ENCODE data around the gene PLA2G3. TPM values are rescaled to one million over a fixed set of nuclear protein-coding genes. Genes with fewer than 3 reads are reported as not detected.
"Not testable (repeated sequence)": the region's sequence is repeated elsewhere in the genome, so short reads cannot be mapped to it uniquely, and the experiment has no call there.

The PLA2G3 gene
- total RNA-seq, 1 donor from 2014 or later, result 19.4 TPM

DNA sequence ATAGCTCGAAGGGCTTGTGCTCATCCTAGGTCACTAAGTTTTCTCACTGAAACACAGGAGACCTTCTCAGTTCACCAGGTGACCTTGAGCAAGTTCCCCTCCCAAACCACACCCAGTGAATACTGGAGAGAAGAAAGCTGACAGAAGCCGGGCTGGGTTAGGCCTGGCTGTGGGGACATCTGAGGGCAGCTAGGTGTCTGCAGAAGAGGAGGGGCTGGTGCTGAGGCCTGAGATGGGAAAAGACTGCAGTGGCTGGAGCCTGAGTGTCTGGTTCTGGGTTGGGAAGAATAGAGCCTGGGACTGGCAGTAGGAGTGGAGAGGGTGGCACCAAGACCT is 18.1 kb downstream of the PLA2G3 start:
- ATAC-seq, result peak; percentile 12

DNA sequence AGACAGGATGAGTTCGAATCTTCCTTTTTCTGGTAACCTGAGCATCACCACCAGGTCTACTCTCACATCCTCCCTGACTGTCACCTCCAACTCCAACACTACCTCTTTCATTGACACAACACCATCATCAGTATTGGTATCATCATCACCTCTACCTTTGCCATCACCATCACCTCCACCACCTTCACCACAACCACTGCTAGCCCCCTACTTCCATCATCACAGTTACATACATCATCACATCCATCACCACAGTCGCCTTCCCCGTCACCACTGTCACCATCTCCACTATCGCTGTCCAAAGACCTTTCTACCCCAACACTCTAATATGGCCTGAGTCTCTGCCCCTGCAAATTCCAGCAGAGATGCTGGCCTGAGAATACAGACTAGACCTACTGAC is 18.9 kb downstream of the PLA2G3 start:
- no peak for ATAC-seq

DNA sequence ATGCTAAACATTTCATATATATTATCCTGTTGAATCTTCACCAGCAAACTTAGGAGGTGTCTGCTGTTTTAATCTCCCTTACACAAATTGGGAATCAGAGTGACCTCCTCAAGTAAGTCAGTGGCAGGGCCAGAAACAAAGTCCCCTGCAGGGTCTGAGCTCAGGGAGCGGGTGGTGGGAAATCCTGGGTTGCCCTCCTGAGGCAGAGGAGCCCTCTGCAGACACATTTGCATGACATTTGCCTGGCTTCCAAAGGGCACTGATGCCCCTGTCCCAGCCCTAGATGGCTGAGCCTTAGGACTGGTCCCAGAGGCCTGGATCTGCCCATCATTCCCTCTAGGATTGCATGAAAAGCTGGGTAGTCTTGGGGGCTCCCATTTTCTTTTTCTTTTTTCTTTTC is 19.7 kb downstream of the PLA2G3 start:
- ATAC-seq, result no peak

DNA sequence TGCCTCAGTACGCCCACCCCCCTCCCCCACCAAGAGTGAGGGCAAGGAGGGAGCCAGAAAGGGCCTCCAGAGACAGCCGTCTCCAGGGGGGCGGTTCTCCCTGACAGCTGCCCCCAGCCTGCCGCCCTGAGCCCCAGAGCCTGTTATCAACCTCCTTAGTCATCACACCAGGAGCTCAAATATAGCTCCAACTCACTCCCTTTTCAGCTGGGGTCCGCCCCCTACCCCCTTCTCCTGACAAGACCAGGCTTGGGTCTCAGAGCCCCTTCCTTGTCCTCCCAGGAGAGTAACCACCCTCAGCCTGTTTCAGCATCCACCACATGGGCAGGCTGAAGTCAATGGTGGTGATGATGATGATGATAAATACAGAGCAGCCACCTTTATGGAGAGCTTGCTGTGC is 20.1 kb downstream of the PLA2G3 start:
- no peak for ATAC-seq

GRCh38 chr22:31119026-31119717 is 21.1 kb downstream of the PLA2G3 start:
- ATAC-seq, result no peak

DNA sequence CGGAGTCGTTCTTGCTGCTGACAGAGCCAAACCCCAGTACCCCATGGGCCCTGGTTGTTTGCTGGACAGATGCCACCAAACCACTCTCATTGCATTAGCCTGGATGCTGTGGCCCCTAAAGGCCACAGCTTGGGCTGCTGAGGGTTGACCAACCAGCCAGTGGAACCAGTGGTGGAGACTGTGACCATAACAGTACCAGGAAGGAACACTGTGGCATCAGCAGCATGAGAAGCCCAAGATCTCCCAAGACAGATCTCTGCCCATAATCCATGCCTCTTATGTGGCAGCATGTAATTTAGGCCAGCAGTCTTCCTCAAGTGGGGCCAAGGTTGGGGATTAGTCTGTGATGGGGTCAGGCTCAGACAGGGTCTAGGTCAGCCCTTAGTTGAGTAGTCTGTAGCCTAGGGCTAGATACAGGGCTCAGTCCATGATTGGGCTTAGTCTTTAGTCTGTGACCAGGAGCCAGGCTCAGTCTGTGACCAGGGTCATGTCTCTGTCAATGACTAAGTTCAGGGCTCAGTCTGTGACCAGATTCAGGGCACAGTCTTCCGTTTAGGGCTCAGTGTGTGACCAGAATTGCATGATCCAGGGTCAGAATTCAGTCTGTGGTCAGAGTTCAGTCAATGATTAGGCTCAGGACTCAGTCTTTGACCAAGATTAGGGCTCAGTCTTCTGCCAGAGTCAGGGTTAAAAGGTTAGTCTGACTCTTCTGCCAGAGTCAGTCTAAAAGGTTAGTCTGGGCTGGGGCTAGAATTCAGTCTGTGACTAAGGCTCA is 22.1 kb downstream of the PLA2G3 start:
- peak; percentile 7 for ATAC-seq

GRCh38 chr22:31112547-31113091 is 27.7 kb downstream of the PLA2G3 start:
- ATAC-seq, result not testable (repeated sequence)

GRCh38 chr22:31107894-31108218 is 32.5 kb downstream of the PLA2G3 start:
- ATAC-seq, result peak; percentile 1

- ATAC-seq, result peak; percentile 95
These were observed 33.0 kb downstream of the PLA2G3 start, which contains the start of gene SELENOM for GRCh38 chr22:31107178-31107893. Gene SELENOM (minus strand): TSS chr22:31107568. CDS start chr22:31107505, 63 bp downstream.

- peak; percentile 2 for ATAC-seq
These were observed 33.6 kb downstream of the PLA2G3 start for GRCh38 chr22:31106731-31107177.

DNA sequence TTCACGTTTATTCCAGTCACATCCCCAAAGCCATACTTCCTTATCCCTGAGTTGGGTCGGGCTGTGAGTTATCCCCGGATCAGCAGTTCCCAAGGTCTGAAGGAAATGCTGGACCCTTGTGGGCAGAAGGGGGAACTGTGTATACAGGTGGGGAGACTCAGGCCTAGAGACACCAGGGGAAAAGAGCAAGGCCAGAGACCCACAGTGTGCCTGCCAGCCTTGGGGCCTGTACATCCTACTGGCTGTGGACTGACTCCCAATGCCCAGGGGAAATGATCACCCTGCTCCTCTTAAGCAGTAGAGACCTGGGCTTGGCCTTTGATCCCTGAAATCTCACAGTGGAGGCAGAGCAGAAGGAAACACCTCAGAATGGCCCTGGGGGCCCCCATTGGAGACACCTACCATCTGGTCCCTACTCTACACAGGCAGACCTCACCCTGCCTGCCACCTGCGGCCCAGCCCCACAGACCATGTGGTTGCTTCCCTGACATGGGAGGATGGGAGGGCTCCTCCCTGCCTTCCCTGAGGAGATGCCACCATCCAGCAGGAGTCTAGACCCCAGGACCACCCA is 34.2 kb downstream of the PLA2G3 start:
- ATAC-seq, result no peak

- no peak for ATAC-seq
These were observed 34.9 kb downstream of the PLA2G3 start for GRCh38 chr22:31105282-31105929.

DNA sequence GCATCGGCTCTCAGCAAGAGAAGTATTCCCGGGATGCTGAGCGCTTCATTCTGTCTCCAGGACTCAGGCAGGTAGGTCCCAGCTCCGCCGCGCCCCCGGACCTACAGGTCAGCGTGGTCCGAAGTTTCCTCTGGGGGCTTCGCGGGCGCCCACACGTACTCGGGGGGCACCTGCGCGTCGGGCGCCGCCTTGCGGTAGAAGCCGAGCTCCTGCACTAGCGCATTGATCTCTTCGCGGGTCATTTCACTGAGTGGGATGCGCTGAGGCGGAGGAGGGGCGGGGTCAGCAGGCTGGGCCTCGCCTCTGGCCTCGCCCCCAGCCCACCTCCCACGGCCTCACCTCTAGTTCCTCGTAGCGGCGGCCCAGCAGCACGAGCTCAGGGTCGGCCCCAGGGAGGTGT is 35.4 kb downstream of the PLA2G3 start:
- ATAC-seq, result no peak

DNA sequence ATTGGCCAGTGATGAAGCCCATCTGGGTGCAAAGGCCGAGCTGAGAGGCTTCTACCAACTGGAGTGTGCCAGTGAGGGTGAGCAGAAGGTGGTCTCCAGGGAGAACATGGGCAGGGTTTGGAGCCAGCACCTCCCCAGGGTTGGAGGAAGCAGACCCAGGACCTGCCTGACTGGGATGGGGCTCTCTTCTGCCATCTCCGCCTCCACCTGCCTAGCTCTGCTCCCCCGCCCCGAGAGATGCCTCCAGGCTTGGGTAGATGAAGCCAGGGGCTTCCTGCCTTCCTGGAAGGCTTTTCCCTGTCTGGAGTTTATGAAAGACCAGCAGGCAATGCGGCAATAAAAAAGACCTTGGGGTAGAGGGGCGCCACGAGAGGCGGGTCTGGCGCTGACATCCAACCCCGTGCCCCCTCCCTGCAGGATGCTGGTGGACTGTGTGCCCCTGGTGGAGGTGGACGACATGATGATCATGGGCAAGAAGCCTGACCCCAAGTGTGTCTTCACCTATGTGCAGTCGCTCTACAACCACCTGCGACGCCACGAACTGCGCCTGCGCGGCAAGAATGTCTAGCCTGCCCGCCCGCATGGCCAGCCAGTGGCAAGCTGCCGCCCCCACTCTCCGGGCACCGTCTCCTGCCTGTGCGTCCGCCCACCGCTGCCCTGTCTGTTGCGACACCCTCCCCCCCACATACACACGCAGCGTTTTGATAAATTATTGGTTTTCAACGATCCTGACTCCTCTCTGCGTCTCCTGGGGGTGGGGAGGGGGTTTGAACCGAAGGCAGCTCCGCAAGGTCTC is 36.2 kb downstream of the PLA2G3 start:
- ATAC-seq, result no peak

- no peak for ATAC-seq
These were observed 37.2 kb downstream of the PLA2G3 start for GRCh38 chr22:31103111-31103510.

- peak; percentile 50 for ATAC-seq
These were observed 37.7 kb downstream of the PLA2G3 start for GRCh38 chr22:31102441-31103081.

GRCh38 chr22:31100762-31101525 is 39.4 kb downstream of the PLA2G3 start:
- no peak for ATAC-seq

GRCh38 chr22:31099841-31100761 is 40.2 kb downstream of the PLA2G3 start:
- ATAC-seq, result no peak

- no peak for ATAC-seq
These were observed 40.9 kb downstream of the PLA2G3 start for GRCh38 chr22:31099386-31099785.
